Mesendoderm (in vitro differentiated cells): ENCODE results near the gene TBC1D5. TPM values are rescaled to one million over a fixed set of nuclear protein-coding genes. Genes with fewer than 3 reads are reported as not detected.
A peak's percentile ranks its signal among the peaks of the same experiment; 100 is the strongest.
"Not testable (repeated sequence)": the region's sequence is repeated elsewhere in the genome, so short reads cannot be mapped to it uniquely, and the experiment has no call there.

ENCODE experiments used
- DNase-seq: peaks from one replicate; pipeline ENCODE4 v3.0.0; 2013
- H2AK5ac ChIP-seq: 2 replicates; pipeline ENCODE4 v1.6.1; 2013; ENCODE audit warnings: low read length, inconsistent platforms
- H2BK120ac ChIP-seq: 2 replicates; pipeline ENCODE4 v1.6.1; 2013; ENCODE audit warnings: low read depth, mild to moderate bottlenecking, low read length, moderate library complexity, mixed read lengths
- H2BK15ac ChIP-seq: replicated peaks from 2 replicates; pipeline ENCODE4 v1.6.1; 2013; ENCODE audit warnings: low read depth, mild to moderate bottlenecking, moderate library complexity
- H2BK5ac ChIP-seq: 2 replicates; pipeline ENCODE4 v1.6.1; 2013; ENCODE audit warnings: low read length, inconsistent platforms
- H3K18ac ChIP-seq: 2 replicates; pipeline ENCODE4 v1.6.1; 2013; ENCODE audit warnings: mild to moderate bottlenecking, low read length, mixed read lengths
- H3K23ac ChIP-seq: one replicate; pipeline ENCODE4 v1.6.1; 2013; ENCODE audit warnings: low read length
- H3K27ac ChIP-seq: 2 replicates; pipeline ENCODE4 v1.5.1; 2013; ENCODE audit warnings: low read depth, mild to moderate bottlenecking, inconsistent platforms, low read length, moderate library complexity
- H3K27me3 ChIP-seq: 2 replicates; pipeline ENCODE4 v1.6.1; 2013; ENCODE audit warnings: low read length, control low read depth, mild to moderate bottlenecking, inconsistent platforms; ENCODE audit not compliant: insufficient read depth, poor library complexity
- H3K36me3 ChIP-seq: 2 replicates; pipeline ENCODE4 v1.6.1; 2013; ENCODE audit warnings: low read length, inconsistent platforms; ENCODE audit not compliant: control insufficient read depth, insufficient read depth
- H3K4ac ChIP-seq: one replicate; pipeline ENCODE4 v1.6.1; 2013; ENCODE audit warnings: low read depth, mild to moderate bottlenecking, low read length, moderate library complexity
- H3K4me1 ChIP-seq: 2 replicates; pipeline ENCODE4 v1.6.1; 2013; ENCODE audit warnings: low read depth, low read length, inconsistent platforms; ENCODE audit not compliant: control insufficient read depth
- H3K4me2 ChIP-seq: 2 replicates; pipeline ENCODE4 v1.6.1; 2013; ENCODE audit warnings: low read length
- H3K4me3 ChIP-seq: 2 replicates; pipeline ENCODE4 v1.5.1; 2013; ENCODE audit warnings: mild to moderate bottlenecking, low read length
- H3K56ac ChIP-seq: one replicate; pipeline ENCODE4 v1.6.1; 2013; ENCODE audit warnings: low read length
- H3K79me1 ChIP-seq: 2 replicates; pipeline ENCODE4 v1.6.1; 2013; ENCODE audit warnings: low read length, inconsistent platforms
- H3K79me2 ChIP-seq: 2 replicates; pipeline ENCODE4 v1.6.1; 2013; ENCODE audit warnings: mild to moderate bottlenecking, low read length; ENCODE audit not compliant: control insufficient read depth, insufficient read depth
- H3K9ac ChIP-seq: 2 replicates; pipeline ENCODE4 v1.6.1; 2013; ENCODE audit warnings: low read length, inconsistent platforms
- H4K5ac ChIP-seq: one replicate; pipeline ENCODE4 v1.6.1; 2013; ENCODE audit warnings: low read length
- H4K8ac ChIP-seq: one replicate; pipeline ENCODE4 v1.6.1; 2013; ENCODE audit warnings: low read depth, mild to moderate bottlenecking, control low read depth, low read length, moderate library complexity
- WGBS: extraction: QIAGEN DNeasy Blood & Tissue Kit; methylation state at CpG from one replicate; pipeline ENCODE4 v1.1.7; 2013; ENCODE audit warnings: low lambda C conversion rate, missing lambda C conversion rate; ENCODE audit not compliant: insufficient coverage; ENCODE audit errors: extremely low coverage; 5-methylcytosine and 5-hydroxymethylcytosine counted together
- polyA plus RNA-seq, 2 experiments: library from polyadenylated mRNA; stranded (reverse); fragments of 200-250 nt; gene quantifications; one replicate each; pipeline ENCODE4 v1.2.3, GENCODE V29; 2013

Gene TBC1D5
- polyA plus RNA-seq (2013, experiment 1 of 2), result 13.6 TPM
- 14.7 TPM for polyA plus RNA-seq (2013, experiment 2 of 2)

- H3K79me2 ChIP-seq, result peaks cover 1% of the 10 kb centered on the region
- no peaks in the 10 kb centered on the region for H3K79me1 ChIP-seq
- H2BK15ac ChIP-seq, result no peak within 1 kb of the TSS
- DNase-seq, result peak; percentile 99
- peak within 1 kb of the TSS; percentile 98 for H3K56ac ChIP-seq
- H4K8ac ChIP-seq, result peak within 1 kb of the TSS; percentile 44
- peak within 1 kb of the TSS; percentile 82 for H3K18ac ChIP-seq
- H2AK5ac ChIP-seq, result no peak within 1 kb of the TSS
- peak within 1 kb of the TSS; percentile 12 for H4K5ac ChIP-seq
- peak within 1 kb of the TSS; percentile 92 for H2BK5ac ChIP-seq
- no CpG with 5 or more reads among the region's 86 CpGs for WGBS
- H3K4me2 ChIP-seq, result peak within 1 kb of the TSS; percentile 82
- H3K4me3 ChIP-seq, result peak within 1 kb of the TSS; percentile 62
- no peaks in the 10 kb centered on the region for H3K27me3 ChIP-seq
- H3K4ac ChIP-seq, result no peak within 1 kb of the TSS
- no peaks in the 10 kb centered on the region for H3K36me3 ChIP-seq
- peak within 1 kb of the TSS; percentile 55 for H2BK120ac ChIP-seq
- peak within 1 kb of the TSS; percentile 91 for H3K9ac ChIP-seq
- peaks cover 5% of the 10 kb centered on the region for H3K4me1 ChIP-seq
- H3K23ac ChIP-seq, result peak within 1 kb of the TSS; percentile 97
- peak within 1 kb of the TSS; percentile 100 for H3K27ac ChIP-seq
Measured at GRCh38 chr3:17742102-17742879, at the start of gene TBC1D5. Gene TBC1D5 (minus strand): TSS chr3:17742631. CDS start chr3:17508570, 234,061 bp downstream.

GRCh38 chr3:17783426-17783825 lies 41.0 kb upstream of the TBC1D5 start:
- Histone ChIP-seq H3K27me3 (no peaks in the 10 kb centered on the region), H3K4me3 (no peak overlapping the region), H3K36me3 (no peaks in the 10 kb centered on the region), H3K27ac (no peak overlapping the region), H3K4me1 (no peaks in the 10 kb centered on the region), H2BK15ac (no peak overlapping the region), H4K5ac (no peak overlapping the region), H2AK5ac (no peak overlapping the region), H4K8ac (no peak overlapping the region), H2BK5ac (no peak overlapping the region), H3K18ac (no peak overlapping the region), H3K4me2 (no peak overlapping the region), H3K4ac (no peak overlapping the region), H3K79me1 (no peaks in the 10 kb centered on the region), H2BK120ac (no peak overlapping the region), H3K79me2 (no peaks in the 10 kb centered on the region), H3K9ac (no peak overlapping the region), H3K56ac (no peak overlapping the region), H3K23ac (no peak overlapping the region)
- no CpG with 5 or more reads among the region's 1 CpG for WGBS
- no peak for DNase-seq

GRCh38 chr3:17782751-17783150 lies 40.3 kb upstream of the TBC1D5 start:
- Histone ChIP-seq H3K9ac (no peak overlapping the region), H3K4me2 (no peak overlapping the region), H4K8ac (no peak overlapping the region), H3K18ac (no peak overlapping the region), H2BK5ac (no peak overlapping the region), H3K4me1 (no peaks in the 10 kb centered on the region), H3K4ac (no peak overlapping the region), H3K36me3 (no peaks in the 10 kb centered on the region), H2BK15ac (no peak overlapping the region), H3K79me1 (no peaks in the 10 kb centered on the region), H3K56ac (no peak overlapping the region), H3K23ac (no peak overlapping the region), H3K27ac (no peak overlapping the region), H4K5ac (no peak overlapping the region), H3K79me2 (no peaks in the 10 kb centered on the region), H2BK120ac (no peak overlapping the region), H3K27me3 (no peaks in the 10 kb centered on the region), H2AK5ac (peak overlapping the region; percentile 69), H3K4me3 (no peak overlapping the region)
- WGBS, result no CpG with 5 or more reads among the region's 2 CpGs
- no peak for DNase-seq

- H3K79me2 ChIP-seq, H2BK15ac ChIP-seq, H4K8ac ChIP-seq, H3K18ac ChIP-seq, H3K27me3 ChIP-seq, H3K4me1 ChIP-seq, H3K36me3 ChIP-seq, H3K4ac ChIP-seq, H3K27ac ChIP-seq, H3K23ac ChIP-seq, H2BK120ac ChIP-seq, H3K79me1 ChIP-seq, H3K4me2 ChIP-seq, H2AK5ac ChIP-seq, H3K4me3 ChIP-seq, H3K56ac ChIP-seq, H4K5ac ChIP-seq, H2BK5ac ChIP-seq, H3K9ac ChIP-seq: not testable (repeated sequence)
- peak; percentile 28 for DNase-seq
- WGBS, result no CpG with 5 or more reads among the region's 2 CpGs
Measured at GRCh38 chr3:17780369-17780768, 37.9 kb upstream of the TBC1D5 start.

GRCh38 chr3:17779304-17780250 lies 37.1 kb upstream of the TBC1D5 start:
- H3K4me2 ChIP-seq, H3K4me1 ChIP-seq, H3K23ac ChIP-seq, H3K4ac ChIP-seq, H4K8ac ChIP-seq, H3K27me3 ChIP-seq, H3K18ac ChIP-seq, H3K9ac ChIP-seq, H3K79me1 ChIP-seq, H3K4me3 ChIP-seq, H4K5ac ChIP-seq, H3K36me3 ChIP-seq, DNase-seq, H2BK15ac ChIP-seq, H2BK120ac ChIP-seq, H3K79me2 ChIP-seq: not testable (repeated sequence)
- Histone ChIP-seq H2AK5ac (peak overlapping the region; percentile 58), H3K27ac (peak overlapping the region; percentile 67), H3K56ac (peak overlapping the region; percentile 49), H2BK5ac (peak overlapping the region; percentile 59)
- WGBS, result no CpG with 5 or more reads among the region's 7 CpGs
